Urinary bladder (tissue), 4 donors: ENCODE results near the gene VPS37B. TPM values are rescaled to one million over a fixed set of nuclear protein-coding genes. Genes with fewer than 3 reads are reported as not detected.

Source experiments
- DNase-seq: peaks from one replicate; pipeline ENCODE4 v3.0.0-alpha.2; 2015; ENCODE audit errors: extremely low spot score
- H3K27ac ChIP-seq: one replicate; pipeline ENCODE4 v1.5.1; 2013; ENCODE audit warnings: low read depth, mild to moderate bottlenecking, moderate library complexity
- H3K36me3 ChIP-seq: one replicate; pipeline ENCODE4 v1.6.1; 2013; ENCODE audit warnings: mild to moderate bottlenecking, moderate library complexity; ENCODE audit not compliant: insufficient read depth
- H3K4me1 ChIP-seq: one replicate; pipeline ENCODE4 v1.6.1; 2013; ENCODE audit warnings: mild to moderate bottlenecking, moderate library complexity; ENCODE audit not compliant: insufficient read depth
- H3K4me3 ChIP-seq: one replicate; pipeline ENCODE4 v1.5.1; 2013; ENCODE audit warnings: low read depth, low read length
- WGBS: extraction: QIAGEN DNeasy Blood & Tissue Kit; methylation state at CpG from one replicate; pipeline ENCODE4 v1.1.7; 2013; 5-methylcytosine and 5-hydroxymethylcytosine counted together
- polyA plus RNA-seq: library from polyadenylated mRNA; stranded (reverse); fragments of 200-250 nt; gene quantifications from one replicate; pipeline ENCODE4 v1.2.3, GENCODE V29; 2013
- total RNA-seq: library from RNA; depleted of rRNA; stranded (reverse); fragments of >200 nt; gene quantifications from one replicate; pipeline ENCODE4 v1.2.3, GENCODE V29; 2014
- donor health status: healthy with polysubstance abuse.
- donor health status: healthy.

The VPS37B gene
- total and polyA plus RNA-seq, 2 donors: 18.9 to 25.2 TPM

- WGBS: 73% methylated on average over 5 of the region's 5 CpGs
Measured at GRCh38 chr12:122861587-122861970, 34.3 kb downstream of the VPS37B start.

GRCh38 chr12:122860854-122861586 is 34.9 kb downstream of the VPS37B start:
- no peaks in the 10 kb centered on the region for H3K4me1 ChIP-seq
- H3K27ac ChIP-seq: no peak overlapping the region
- DNase-seq: no peak
- H3K4me3 ChIP-seq: no peak overlapping the region
- peaks cover 3% of the 10 kb centered on the region for H3K36me3 ChIP-seq
- 85% methylated on average over 23 of the region's 23 CpGs for WGBS

More at GRCh38 chr12:122861587-122861970, 34.3 kb downstream of the VPS37B start:
- Histone ChIP-seq H3K36me3 (peaks cover 5% of the 10 kb centered on the region), H3K27ac (no peak overlapping the region), H3K4me3 (no peak overlapping the region), H3K4me1 (no peaks in the 10 kb centered on the region)
- DNase-seq: no peak

- no peaks in the 10 kb centered on the region for H3K4me1 ChIP-seq
- no peak overlapping the region for H3K27ac ChIP-seq
- WGBS: 39% methylated on average over 28 of the region's 28 CpGs
- DNase-seq: no peak
- H3K36me3 ChIP-seq: peaks cover 2% of the 10 kb centered on the region
- no peak overlapping the region for H3K4me3 ChIP-seq
Measured at GRCh38 chr12:122860040-122860853, 35.7 kb downstream of the VPS37B start.

- no peak overlapping the region for H3K4me3 ChIP-seq
- H3K4me1 ChIP-seq: no peaks in the 10 kb centered on the region
- 82% methylated on average over 26 of the region's 26 CpGs for WGBS
- no peak overlapping the region for H3K27ac ChIP-seq
- H3K36me3 ChIP-seq: peaks cover 2% of the 10 kb centered on the region
- DNase-seq: no peak
Measured at GRCh38 chr12:122859303-122860039, 36.5 kb downstream of the VPS37B start.

- DNase-seq: no peak
- no peak overlapping the region for H3K27ac ChIP-seq
- no peaks in the 10 kb centered on the region for H3K4me1 ChIP-seq
- H3K4me3 ChIP-seq: no peak overlapping the region
- peaks cover 2% of the 10 kb centered on the region for H3K36me3 ChIP-seq
- 86% methylated on average over 22 of the region's 22 CpGs for WGBS
Measured at GRCh38 chr12:122858591-122859302, 37.2 kb downstream of the VPS37B start.

GRCh38 chr12:122858171-122858570 is 37.8 kb downstream of the VPS37B start:
- no peaks in the 10 kb centered on the region for H3K4me1 ChIP-seq
- H3K4me3 ChIP-seq: no peak overlapping the region
- peaks cover 2% of the 10 kb centered on the region for H3K36me3 ChIP-seq
- no peak for DNase-seq
- WGBS: 86% methylated on average over 14 of the region's 14 CpGs
- H3K27ac ChIP-seq: no peak overlapping the region

- DNase-seq: no peak
- Histone ChIP-seq H3K27ac (no peak overlapping the region), H3K4me1 (no peaks in the 10 kb centered on the region), H3K4me3 (no peak overlapping the region), H3K36me3 (peaks cover 2% of the 10 kb centered on the region)
- WGBS: 76% methylated on average over 24 of the region's 24 CpGs
Measured at GRCh38 chr12:122856999-122857671, 38.8 kb downstream of the VPS37B start.

- Histone ChIP-seq H3K36me3 (peaks cover 2% of the 10 kb centered on the region), H3K4me1 (no peaks in the 10 kb centered on the region), H3K4me3 (no peak overlapping the region), H3K27ac (no peak overlapping the region)
- 87% methylated on average over 40 of the region's 40 CpGs for WGBS
- DNase-seq: no peak
Measured at GRCh38 chr12:122855928-122856831, 39.7 kb downstream of the VPS37B start.

GRCh38 chr12:122855071-122855829 is 40.7 kb downstream of the VPS37B start:
- DNase-seq: no peak
- 85% methylated on average over 24 of the region's 24 CpGs for WGBS
- Histone ChIP-seq H3K36me3 (peaks cover 2% of the 10 kb centered on the region), H3K4me1 (no peaks in the 10 kb centered on the region), H3K4me3 (no peak overlapping the region), H3K27ac (no peak overlapping the region)

- Histone ChIP-seq H3K4me1 (no peaks in the 10 kb centered on the region), H3K27ac (no peak overlapping the region), H3K4me3 (no peak overlapping the region), H3K36me3 (peaks cover 2% of the 10 kb centered on the region)
- WGBS: 93% methylated on average over 17 of the region's 17 CpGs
- DNase-seq: no peak
Measured at GRCh38 chr12:122854554-122854953, 41.4 kb downstream of the VPS37B start.

GRCh38 chr12:122853582-122854245 is 42.2 kb downstream of the VPS37B start:
- H3K27ac ChIP-seq: no peak overlapping the region
- WGBS: 85% methylated on average over 17 of the region's 17 CpGs

More at GRCh38 chr12:122853582-122854245, 42.2 kb downstream of the VPS37B start:
- Histone ChIP-seq H3K4me1 (no peaks in the 10 kb centered on the region), H3K4me3 (no peak overlapping the region), H3K36me3 (peaks cover 2% of the 10 kb centered on the region)
- no peak for DNase-seq
